Smooth muscle cell (in vitro differentiated cells): Measurements from ENCODE around the gene CLRN1. TPM values are rescaled to one million over a fixed set of nuclear protein-coding genes. Genes with fewer than 3 reads are reported as not detected.

ENCODE experiments used
- DNase-seq: peaks from one replicate; lab custom pipeline; 2025; ENCODE audit not compliant: unreplicated experiment; lab: John Stamatoyannopoulos, UW
- H2AFZ ChIP-seq: fragments of 200-600 bp; sonication (generic); 2 replicates; pipeline ENCODE4 v1.6.0; 2016; ENCODE audit warnings: antibody characterized with exemption, low read depth, mild to moderate bottlenecking
- H3F3A ChIP-seq: fragments of 200-600 bp; sonication (generic); 2 replicates; pipeline ENCODE4 v1.6.0; 2017; ENCODE audit warnings: antibody characterized with exemption, low read depth
- H3K27ac ChIP-seq: fragments of 200-600 bp; sonication (generic); 2 replicates; pipeline ENCODE4 v1.5.1; 2016; ENCODE audit warnings: low read depth, mild to moderate bottlenecking
- H3K27me3 ChIP-seq: fragments of 200-600 bp; sonication (generic); 2 replicates; pipeline ENCODE4 v1.6.1; 2016; ENCODE audit warnings: low read depth, mild to moderate bottlenecking
- H3K36me3 ChIP-seq: fragments of 200-600 bp; sonication (generic); 2 replicates; pipeline ENCODE4 v1.5.1; 2016; ENCODE audit warnings: low read depth
- H3K4me1 ChIP-seq: fragments of 200-600 bp; sonication (generic); 2 replicates; pipeline ENCODE4 v1.5.1; 2016; ENCODE audit warnings: low read depth
- H3K4me2 ChIP-seq: fragments of 200-600 bp; sonication (generic); 2 replicates; pipeline ENCODE4 v1.6.0; 2016; ENCODE audit warnings: mild to moderate bottlenecking
- H3K4me3 ChIP-seq: fragments of 200-600 bp; sonication (generic); 2 replicates; pipeline ENCODE4 v1.5.1; 2016; ENCODE audit warnings: mild to moderate bottlenecking
- H3K79me2 ChIP-seq: fragments of 200-600 bp; sonication (generic); 2 replicates; pipeline ENCODE4 v1.6.0; 2016; ENCODE audit warnings: low read depth, mild to moderate bottlenecking
- H3K9ac ChIP-seq: fragments of 200-600 bp; sonication (generic); 2 replicates; pipeline ENCODE4 v1.6.0; 2016; ENCODE audit warnings: low read depth
- H3K9me3 ChIP-seq: fragments of 200-600 bp; sonication (generic); replicated peaks from 2 replicates; pipeline ENCODE4 v1.5.1; 2016; ENCODE audit warnings: low read depth
- H4K20me1 ChIP-seq: fragments of 200-600 bp; sonication (generic); 2 replicates; pipeline ENCODE4 v1.6.0; 2016; ENCODE audit warnings: low read depth
- CTCF ChIP-seq: fragments of 200-600 bp; sonication (generic); IDR thresholded peaks from 2 replicates; pipeline ENCODE4 v1.5.1; 2017; ENCODE audit warnings: borderline replicate concordance, mild to moderate bottlenecking, antibody characterized with exemption; ENCODE audit not compliant: insufficient read depth, poor library complexity, severe bottlenecking
- WGBS: methylation state at CpG from one replicate; pipeline ENCODE4 v1.1.7; 2016; ENCODE audit warnings: low lambda C conversion rate; 5-methylcytosine and 5-hydroxymethylcytosine counted together
- polyA plus RNA-seq: library from polyadenylated mRNA; unstranded; fragments of >200 nt; fragmentation: Nextera tagmentation; extraction: Ambion mirVana; gene quantifications from 2 replicates; pipeline ENCODE4 v1.2.1, GENCODE V29; 2016
- total RNA-seq: library from RNA; depleted of rRNA; stranded (reverse); fragments of >200 nt; gene quantifications from 2 replicates; pipeline ENCODE4 v1.2.3, GENCODE V29; 2014

The CLRN1 gene
- total and polyA plus RNA-seq, 2 experiments from 2014 or later: not detected

DNA sequence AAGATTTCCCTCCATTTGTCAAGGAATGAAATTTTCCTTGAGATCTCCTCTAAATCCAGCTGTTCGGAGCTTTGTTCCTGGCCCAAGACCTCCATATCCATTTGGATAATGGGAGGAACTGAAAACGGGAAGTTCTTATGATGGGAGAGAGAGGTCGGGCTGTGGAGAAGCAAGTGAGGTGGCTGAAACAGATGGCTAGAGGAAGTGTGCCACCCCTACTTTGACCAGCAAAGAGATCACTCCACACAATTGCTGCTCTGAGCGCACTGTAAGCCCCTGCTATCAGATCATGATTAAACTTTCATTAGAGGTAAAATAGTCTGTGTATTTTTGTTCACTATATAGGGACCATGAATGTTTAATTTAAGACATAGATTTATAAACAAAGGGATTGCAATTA, 67.2 kb downstream of the CLRN1 start, which contains the start of gene MINDY4B:
Gene MINDY4B (minus strand): TSS at position 101 of the 400 bp plus-strand sequence. CDS start 0 bp downstream, at position 101.
- Histone ChIP-seq H3K4me1 (no peaks in the 10 kb centered on the region), H3K36me3 (no peaks in the 10 kb centered on the region), H3F3A (no peaks in the 10 kb centered on the region), H3K4me2 (no peak within 1 kb of the TSS), H3K27me3 (peaks cover 26% of the 10 kb centered on the region), H3K9ac (no peak within 1 kb of the TSS), H3K4me3 (no peak within 1 kb of the TSS), H3K9me3 (no peaks in the 10 kb centered on the region), H3K79me2 (no peaks in the 10 kb centered on the region), H2AFZ (no peak within 1 kb of the TSS), H3K27ac (no peak within 1 kb of the TSS), H4K20me1 (no peaks in the 10 kb centered on the region)
- WGBS: 89% methylated on average over 4 of the region's 4 CpGs
- DNase-seq: no peak
- TF ChIP-seq CTCF: no peak

- H3F3A ChIP-seq: no peaks in the 10 kb centered on the region
- no peak overlapping the region for H3K9ac ChIP-seq
- 84% methylated on average over 2 of the region's 2 CpGs for WGBS
- H3K9me3 ChIP-seq: no peaks in the 10 kb centered on the region
- no peaks in the 10 kb centered on the region for H4K20me1 ChIP-seq
- TF ChIP-seq CTCF: no peak
- H3K36me3 ChIP-seq: no peaks in the 10 kb centered on the region
- peaks cover 26% of the 10 kb centered on the region for H3K27me3 ChIP-seq
- no peak for DNase-seq
- no peak overlapping the region for H2AFZ ChIP-seq
- no peak overlapping the region for H3K4me2 ChIP-seq
- no peak overlapping the region for H3K4me3 ChIP-seq
- no peak overlapping the region for H3K27ac ChIP-seq
- H3K4me1 ChIP-seq: no peaks in the 10 kb centered on the region
- no peaks in the 10 kb centered on the region for H3K79me2 ChIP-seq
These were observed 69.5 kb downstream of the CLRN1 start for GRCh38 chr3:150902988-150903387.

- DNase-seq: no peak
- 88% methylated on average over 10 of the region's 10 CpGs for WGBS
These were observed 70.7 kb downstream of the CLRN1 start for GRCh38 chr3:150901793-150902192.

More at GRCh38 chr3:150901793-150902192, 70.7 kb downstream of the CLRN1 start:
- Histone ChIP-seq H3K36me3 (no peaks in the 10 kb centered on the region), H3K27me3 (peaks cover 26% of the 10 kb centered on the region), H3K4me2 (no peak overlapping the region), H3K9me3 (no peaks in the 10 kb centered on the region), H3K79me2 (no peaks in the 10 kb centered on the region), H3K27ac (no peak overlapping the region), H4K20me1 (no peaks in the 10 kb centered on the region), H3F3A (no peaks in the 10 kb centered on the region), H3K4me1 (no peaks in the 10 kb centered on the region), H3K4me3 (no peak overlapping the region), H2AFZ (no peak overlapping the region), H3K9ac (no peak overlapping the region)
- no peak for TF ChIP-seq CTCF
